ENCODE data around the gene COL6A3. TPM values are rescaled to one million over a fixed set of nuclear protein-coding genes. Genes with fewer than 3 reads are reported as not detected.

The COL6A3 gene
- total RNA-seq, 1 experiment from 2014 or later: 45.0 TPM

DNA sequence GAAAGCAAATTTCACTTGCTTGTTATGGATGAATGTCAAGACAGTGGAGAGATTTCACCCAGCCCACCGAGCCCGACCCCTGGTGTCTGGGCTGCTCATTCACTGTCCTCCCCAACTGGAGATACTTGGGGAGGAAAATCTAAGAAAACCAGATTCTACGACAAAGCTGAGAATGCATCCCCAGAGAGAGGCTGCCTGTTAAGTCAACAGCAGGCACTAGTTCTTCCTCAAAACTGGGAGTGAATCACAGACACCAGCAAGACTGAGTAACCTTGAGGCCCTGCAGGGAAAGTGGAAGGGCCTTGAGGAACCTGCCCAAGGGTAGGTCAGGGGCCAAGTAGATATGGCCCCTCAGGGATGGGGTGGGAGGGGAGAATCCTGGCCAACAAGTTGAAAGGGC lies 38.9 kb upstream of the COL6A3 start:
- Histone ChIP-seq H3K27me3 (ENCODE audit: low read length) (no peaks in the 10 kb centered on the region), H3K9me2 (replicated peaks; ENCODE audit: low read length) (no peaks in the 10 kb centered on the region), H3K79me2 (ENCODE audit: low read length) (no peaks in the 10 kb centered on the region), H3K9ac (ENCODE audit: low read length) (no peak overlapping the region), H3K36me3 (ENCODE audit: low read depth, low read length) (no peaks in the 10 kb centered on the region), H3K4me2 (ENCODE audit: low read length) (no peak overlapping the region), H3K9me3 (ENCODE audit: low read length) (no peaks in the 10 kb centered on the region), H3K4me1 (ENCODE audit: insufficient read depth, low read length) (peaks cover 14% of the 10 kb centered on the region), H2AFZ (ENCODE audit: low read length) (no peak overlapping the region), H3K4me3 (ENCODE audit: low read length) (no peak overlapping the region), H4K20me1 (ENCODE audit: low read length) (no peaks in the 10 kb centered on the region), H3K27ac (ENCODE audit: low read length) (no peak overlapping the region), H3F3A (ENCODE audit: low read length, unreplicated experiment) (no peaks in the 10 kb centered on the region)
- TF ChIP-seq EZH2phosphoT487 (IDR thresholded peaks at IDR 0.05; ENCODE audit: borderline replicate concordance, low read length) (no peak), EZH2 (IDR thresholded peaks at IDR 0.05; ENCODE audit: low read length, unreplicated experiment) (no peak)
- TF ChIP-seq, protein P1, sequence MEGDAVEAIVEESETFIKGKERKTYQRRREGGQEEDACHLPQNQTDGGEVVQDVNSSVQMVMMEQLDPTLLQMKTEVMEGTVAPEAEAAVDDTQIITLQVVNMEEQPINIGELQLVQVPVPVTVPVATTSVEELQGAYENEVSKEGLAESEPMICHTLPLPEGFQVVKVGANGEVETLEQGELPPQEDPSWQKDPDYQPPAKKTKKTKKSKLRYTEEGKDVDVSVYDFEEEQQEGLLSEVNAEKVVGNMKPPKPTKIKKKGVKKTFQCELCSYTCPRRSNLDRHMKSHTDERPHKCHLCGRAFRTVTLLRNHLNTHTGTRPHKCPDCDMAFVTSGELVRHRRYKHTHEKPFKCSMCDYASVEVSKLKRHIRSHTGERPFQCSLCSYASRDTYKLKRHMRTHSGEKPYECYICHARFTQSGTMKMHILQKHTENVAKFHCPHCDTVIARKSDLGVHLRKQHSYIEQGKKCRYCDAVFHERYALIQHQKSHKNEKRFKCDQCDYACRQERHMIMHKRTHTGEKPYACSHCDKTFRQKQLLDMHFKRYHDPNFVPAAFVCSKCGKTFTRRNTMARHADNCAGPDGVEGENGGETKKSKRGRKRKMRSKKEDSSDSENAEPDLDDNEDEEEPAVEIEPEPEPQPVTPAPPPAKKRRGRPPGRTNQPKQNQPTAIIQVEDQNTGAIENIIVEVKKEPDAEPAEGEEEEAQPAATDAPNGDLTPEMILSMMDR (conservative IDR thresholded peaks at IDR 0.05; ENCODE audit: low read depth, low read length): no peak
- no peak for ATAC-seq
- DNase-seq: no peak
- no TSS peak for BruUV-seq (replicated peaks)
- CTCF ChIA-PET: no interaction called here
- POLR2A ChIA-PET (ENCODE audit: unreplicated experiment): no interaction called here
- intact Hi-C loops (cut with micrococcal nuclease): no loop called here

- POLR2A ChIA-PET (ENCODE audit: unreplicated experiment): no interaction called here
These were observed 37.9 kb upstream of the COL6A3 start for GRCh38 chr2:237451643-237452469.

More at GRCh38 chr2:237451643-237452469, 37.9 kb upstream of the COL6A3 start:
- H3K27me3 ChIP-seq (ENCODE audit: low read length): no peaks in the 10 kb centered on the region
- peaks cover 13% of the 10 kb centered on the region for H3K4me1 ChIP-seq (ENCODE audit: insufficient read depth, low read length)
- H3F3A ChIP-seq (ENCODE audit: low read length, unreplicated experiment): no peaks in the 10 kb centered on the region
- H4K20me1 ChIP-seq (ENCODE audit: low read length): no peaks in the 10 kb centered on the region
- H3K36me3 ChIP-seq (ENCODE audit: low read depth, low read length): no peaks in the 10 kb centered on the region
- CTCF ChIA-PET: no interaction called here
- no peak overlapping the region for H3K27ac ChIP-seq (ENCODE audit: low read length)
- intact Hi-C loops (cut with micrococcal nuclease): no loop called here
- TF ChIP-seq EZH2phosphoT487 (IDR thresholded peaks at IDR 0.05; ENCODE audit: borderline replicate concordance, low read length) (no peak), EZH2 (IDR thresholded peaks at IDR 0.05; ENCODE audit: low read length, unreplicated experiment) (no peak)
- TF ChIP-seq, protein P1 (conservative IDR thresholded peaks at IDR 0.05; ENCODE audit: low read depth, low read length): no peak
- ATAC-seq: no peak
- no peak overlapping the region for H2AFZ ChIP-seq (ENCODE audit: low read length)
- H3K4me2 ChIP-seq (ENCODE audit: low read length): no peak overlapping the region
- H3K79me2 ChIP-seq (ENCODE audit: low read length): no peaks in the 10 kb centered on the region
- H3K9me3 ChIP-seq (ENCODE audit: low read length): no peaks in the 10 kb centered on the region
- no peak overlapping the region for H3K4me3 ChIP-seq (ENCODE audit: low read length)
- BruUV-seq (replicated peaks): no TSS peak
- no peak overlapping the region for H3K9ac ChIP-seq (ENCODE audit: low read length)
- no peak for DNase-seq
- no peaks in the 10 kb centered on the region for H3K9me2 ChIP-seq (replicated peaks; ENCODE audit: low read length)

All from PC-3 (cell line).